KMS-11 (cell line): ENCODE data around the gene SLC12A9.
A peak's percentile ranks its signal among the peaks of the same experiment; 100 is the strongest.

ENCODE experiments used
- H2AFZ ChIP-seq: fragments of 200-600 bp; sonication (generic); 2 replicates; pipeline ENCODE4 v1.6.1; 2016; ENCODE audit warnings: antibody characterized with exemption, mixed run types, low read depth
- H3K27ac ChIP-seq: fragments of 200-600 bp; sonication (generic); 2 replicates; pipeline ENCODE4 v1.6.1; 2016; ENCODE audit warnings: mild to moderate bottlenecking, mixed run types
- H3K27me3 ChIP-seq: fragments of 200-600 bp; sonication (generic); 2 replicates; pipeline ENCODE4 v1.6.1; 2017; ENCODE audit warnings: mild to moderate bottlenecking, low read depth, mixed run types, moderate library complexity; ENCODE audit not compliant: insufficient read depth
- H3K36me3 ChIP-seq: fragments of 200-600 bp; sonication (generic); 2 replicates; pipeline ENCODE4 v1.6.1; 2017; ENCODE audit warnings: mild to moderate bottlenecking, mixed run types; ENCODE audit not compliant: insufficient read depth
- H3K4me1 ChIP-seq: fragments of 200-600 bp; sonication (generic); 2 replicates; pipeline ENCODE4 v1.6.1; 2016; ENCODE audit warnings: mild to moderate bottlenecking, low read depth, mixed run types; ENCODE audit not compliant: poor library complexity, severe bottlenecking
- H3K4me2 ChIP-seq: fragments of 200-600 bp; sonication (generic); 2 replicates; pipeline ENCODE4 v1.7.0; 2016; ENCODE audit warnings: mild to moderate bottlenecking, mixed run types
- H3K4me3 ChIP-seq: fragments of 200-600 bp; sonication (generic); IDR thresholded peaks from 2 replicates; pipeline ENCODE4 v1.6.1; 2017; ENCODE audit warnings: low read depth, low read length, mixed read lengths; ENCODE audit not compliant: insufficient read depth
- H3K79me2 ChIP-seq: fragments of 200-600 bp; sonication (generic); 2 replicates; pipeline ENCODE4 v1.6.1; 2016; ENCODE audit warnings: low read depth, mixed run types; ENCODE audit not compliant: insufficient read depth
- H3K9ac ChIP-seq: fragments of 200-600 bp; sonication (generic); 2 replicates; pipeline ENCODE4 v1.6.1; 2016; ENCODE audit warnings: mild to moderate bottlenecking, mixed run types
- H4K20me1 ChIP-seq: fragments of 200-600 bp; sonication (generic); 2 replicates; pipeline ENCODE4 v1.6.1; 2016; ENCODE audit warnings: mild to moderate bottlenecking, mixed run types; ENCODE audit not compliant: insufficient read depth
- TF ChIP-seq, protein P1 (sequence below): fragments of 200-600 bp; sonication (generic); conservative IDR thresholded peaks from 2 replicates; pipeline ENCODE4 v1.6.1; 2017; ENCODE audit warnings: low read depth, mild to moderate bottlenecking, antibody characterized with exemption, low read length, moderate library complexity, mixed read lengths

SLC12A9 gene

GRCh38 chr7:100897772-100898454 is 45.4 kb downstream of the SLC12A9 start:
- Histone ChIP-seq H4K20me1 (no peaks in the 10 kb centered on the region), H3K4me1 (peaks cover 33% of the 10 kb centered on the region), H3K79me2 (no peaks in the 10 kb centered on the region), H3K36me3 (no peaks in the 10 kb centered on the region), H3K4me3 (no peak overlapping the region), H3K9ac (no peak overlapping the region), H3K27me3 (peaks cover 35% of the 10 kb centered on the region), H3K4me2 (no peak overlapping the region), H2AFZ (no peak overlapping the region), H3K27ac (no peak overlapping the region)
- TF ChIP-seq, protein P1, sequence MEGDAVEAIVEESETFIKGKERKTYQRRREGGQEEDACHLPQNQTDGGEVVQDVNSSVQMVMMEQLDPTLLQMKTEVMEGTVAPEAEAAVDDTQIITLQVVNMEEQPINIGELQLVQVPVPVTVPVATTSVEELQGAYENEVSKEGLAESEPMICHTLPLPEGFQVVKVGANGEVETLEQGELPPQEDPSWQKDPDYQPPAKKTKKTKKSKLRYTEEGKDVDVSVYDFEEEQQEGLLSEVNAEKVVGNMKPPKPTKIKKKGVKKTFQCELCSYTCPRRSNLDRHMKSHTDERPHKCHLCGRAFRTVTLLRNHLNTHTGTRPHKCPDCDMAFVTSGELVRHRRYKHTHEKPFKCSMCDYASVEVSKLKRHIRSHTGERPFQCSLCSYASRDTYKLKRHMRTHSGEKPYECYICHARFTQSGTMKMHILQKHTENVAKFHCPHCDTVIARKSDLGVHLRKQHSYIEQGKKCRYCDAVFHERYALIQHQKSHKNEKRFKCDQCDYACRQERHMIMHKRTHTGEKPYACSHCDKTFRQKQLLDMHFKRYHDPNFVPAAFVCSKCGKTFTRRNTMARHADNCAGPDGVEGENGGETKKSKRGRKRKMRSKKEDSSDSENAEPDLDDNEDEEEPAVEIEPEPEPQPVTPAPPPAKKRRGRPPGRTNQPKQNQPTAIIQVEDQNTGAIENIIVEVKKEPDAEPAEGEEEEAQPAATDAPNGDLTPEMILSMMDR, result no peak

DNA sequence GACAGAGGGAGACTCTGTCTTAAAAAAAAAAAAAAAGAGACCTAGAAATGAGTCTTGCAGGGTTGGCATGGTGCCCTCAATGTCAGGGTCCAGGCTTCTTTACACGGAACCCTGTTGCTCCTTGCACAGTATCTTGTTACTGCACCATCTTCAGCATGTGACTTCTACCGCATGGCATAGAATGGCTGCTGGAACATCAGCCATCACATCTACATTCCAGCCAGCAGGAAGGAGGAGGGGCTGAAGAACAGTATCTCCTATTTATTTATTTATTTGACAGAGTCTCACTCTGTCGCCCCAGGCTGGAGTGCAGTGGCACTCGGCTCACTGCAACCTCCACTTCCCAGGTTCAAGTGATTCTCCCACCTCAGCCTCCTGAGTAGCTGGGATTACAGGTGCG is 46.9 kb downstream of the SLC12A9 start:
- no peak overlapping the region for H2AFZ ChIP-seq
- no peak overlapping the region for H3K27ac ChIP-seq
- H4K20me1 ChIP-seq, result no peaks in the 10 kb centered on the region
- H3K4me2 ChIP-seq, result no peak overlapping the region
- no peak overlapping the region for H3K9ac ChIP-seq
- peaks cover 33% of the 10 kb centered on the region for H3K4me1 ChIP-seq
- H3K27me3 ChIP-seq, result peaks cover 21% of the 10 kb centered on the region
- no peak overlapping the region for H3K4me3 ChIP-seq
- no peaks in the 10 kb centered on the region for H3K79me2 ChIP-seq
- H3K36me3 ChIP-seq, result no peaks in the 10 kb centered on the region
- TF ChIP-seq, protein P1, result no peak

GRCh38 chr7:100900978-100901377 is 48.5 kb downstream of the SLC12A9 start:
- Histone ChIP-seq H3K27ac (no peak overlapping the region), H2AFZ (no peak overlapping the region), H3K4me2 (peak overlapping the region; percentile 83; the same call in 1 of the 2 replicates), H3K79me2 (no peaks in the 10 kb centered on the region), H4K20me1 (no peaks in the 10 kb centered on the region), H3K4me1 (peaks cover 29% of the 10 kb centered on the region), H3K27me3 (peaks cover 12% of the 10 kb centered on the region), H3K9ac (no peak overlapping the region), H3K4me3 (no peak overlapping the region), H3K36me3 (no peaks in the 10 kb centered on the region)
- TF ChIP-seq, protein P1, result no peak

- H3K36me3 ChIP-seq, result no peaks in the 10 kb centered on the region
- H3K27ac ChIP-seq, result no peak overlapping the region
- H4K20me1 ChIP-seq, result no peaks in the 10 kb centered on the region
- H3K4me2 ChIP-seq, result peak overlapping the region; percentile 83
- peaks cover 4% of the 10 kb centered on the region; the same call in 1 of the 2 replicates for H3K27me3 ChIP-seq
- no peak overlapping the region for H3K4me3 ChIP-seq
- H3K9ac ChIP-seq, result no peak overlapping the region
- peak overlapping the region; percentile 13; the same call in 1 of the 2 replicates for H2AFZ ChIP-seq
- TF ChIP-seq, protein P1, result no peak
- H3K4me1 ChIP-seq, result peaks cover 29% of the 10 kb centered on the region
- no peaks in the 10 kb centered on the region for H3K79me2 ChIP-seq
Measured at GRCh38 chr7:100901921-100902332, 49.4 kb downstream of the SLC12A9 start.
